Body of pancreas (tissue), 4 donors: ENCODE data around the gene STRIP2.

Source experiments
- POLR2A ChIP-seq, 3 donors: fragments of 450-650 bp; IDR thresholded peaks; one replicate each; pipeline ENCODE4 v1.6.1; 2016; ENCODE audit warnings: antibody characterized with exemption in 3 of 3, mild to moderate bottlenecking in 2 of 3
- TF ChIP-seq, protein P1 (sequence below), 7 experiments: fragments of 450-650 bp in 4 of 7; fragments of 200-600 bp in 3 of 7; sonication (generic) in 3 of 7; IDR thresholded peaks; one replicate each; pipeline ENCODE4 v1.5.1; 2016 to 2019; ENCODE audit warnings: antibody characterized with exemption in 7 of 7

DNA sequence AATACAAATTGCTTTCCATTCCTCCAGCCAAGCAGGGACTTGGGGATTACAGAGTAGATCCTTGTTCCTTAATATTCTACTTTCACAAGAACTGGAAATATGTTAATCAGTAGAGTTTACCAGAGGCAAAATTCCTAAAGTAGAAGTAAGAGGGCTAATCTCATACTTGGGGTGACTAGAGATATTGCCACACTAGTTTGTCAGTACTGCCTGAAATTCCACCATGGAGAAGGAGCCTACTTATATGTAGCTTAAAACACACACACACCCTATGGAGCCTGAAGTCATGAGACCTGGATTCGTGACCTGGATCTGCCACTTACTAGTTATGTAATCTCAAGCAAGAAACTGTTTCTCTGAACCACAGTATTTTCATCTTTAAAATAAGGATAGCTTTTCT, 33.9 kb downstream of the STRIP2 start:
- TF ChIP-seq POLR2A (IDR thresholded peaks at IDR 0.05), result no peak
- TF ChIP-seq, protein P1, sequence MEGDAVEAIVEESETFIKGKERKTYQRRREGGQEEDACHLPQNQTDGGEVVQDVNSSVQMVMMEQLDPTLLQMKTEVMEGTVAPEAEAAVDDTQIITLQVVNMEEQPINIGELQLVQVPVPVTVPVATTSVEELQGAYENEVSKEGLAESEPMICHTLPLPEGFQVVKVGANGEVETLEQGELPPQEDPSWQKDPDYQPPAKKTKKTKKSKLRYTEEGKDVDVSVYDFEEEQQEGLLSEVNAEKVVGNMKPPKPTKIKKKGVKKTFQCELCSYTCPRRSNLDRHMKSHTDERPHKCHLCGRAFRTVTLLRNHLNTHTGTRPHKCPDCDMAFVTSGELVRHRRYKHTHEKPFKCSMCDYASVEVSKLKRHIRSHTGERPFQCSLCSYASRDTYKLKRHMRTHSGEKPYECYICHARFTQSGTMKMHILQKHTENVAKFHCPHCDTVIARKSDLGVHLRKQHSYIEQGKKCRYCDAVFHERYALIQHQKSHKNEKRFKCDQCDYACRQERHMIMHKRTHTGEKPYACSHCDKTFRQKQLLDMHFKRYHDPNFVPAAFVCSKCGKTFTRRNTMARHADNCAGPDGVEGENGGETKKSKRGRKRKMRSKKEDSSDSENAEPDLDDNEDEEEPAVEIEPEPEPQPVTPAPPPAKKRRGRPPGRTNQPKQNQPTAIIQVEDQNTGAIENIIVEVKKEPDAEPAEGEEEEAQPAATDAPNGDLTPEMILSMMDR (IDR thresholded peaks at IDR 0.05), result no peak
